Chondrocyte (in vitro differentiated cells): ENCODE results near the gene RANBP3. TPM values are rescaled to one million over a fixed set of nuclear protein-coding genes. Genes with fewer than 3 reads are reported as not detected.

Experiments used
- DNase-seq: peaks from one replicate; pipeline ENCODE4 v3.0.0; 2021; ENCODE audit warnings: mixed read lengths, low spot score
- H3K27ac Mint-ChIP-seq: one replicate; pipeline ENCODE4 v1.8.0; 2021; ENCODE audit warnings: mild to moderate bottlenecking, moderate library complexity, mixed read lengths; ENCODE audit not compliant: unreplicated experiment
- H3K27me3 Mint-ChIP-seq: 2 replicates; pipeline ENCODE4 v1.8.0; 2021; ENCODE audit warnings: low read depth, mixed read lengths
- H3K36me3 Mint-ChIP-seq: 2 replicates; pipeline ENCODE4 v1.8.0; 2021; ENCODE audit warnings: low read depth, mixed read lengths
- H3K4me1 Mint-ChIP-seq: 2 replicates; pipeline ENCODE4 v1.8.0; 2021; ENCODE audit warnings: low read depth, mild to moderate bottlenecking, mixed read lengths
- H3K4me3 Mint-ChIP-seq: one replicate; pipeline ENCODE4 v1.8.0; 2021; ENCODE audit warnings: mild to moderate bottlenecking, moderate library complexity, mixed read lengths; ENCODE audit not compliant: unreplicated experiment
- H3K9me3 Mint-ChIP-seq: 2 replicates; pipeline ENCODE4 v1.8.0; 2021; ENCODE audit warnings: low read depth, mixed read lengths
- CTCF ChIP-seq: fragments of 200-600 bp; sonication (generic); IDR thresholded peaks from 2 replicates; pipeline ENCODE4 v1.5.0; 2021; ENCODE audit warnings: antibody characterized with exemption, mild to moderate bottlenecking, moderate library complexity
- total RNA-seq: library from RNA; stranded (reverse); gene quantifications from 3 replicates; pipeline ENCODE4 v1.2.1, GENCODE V29; 2021

Gene RANBP3
- total RNA-seq, 1 donor from 2014 or later: 53.5 TPM

GRCh38 chr19:5941673-5942072, 36.3 kb downstream of the RANBP3 start:
- Mint-ChIP-seq H3K4me1 (peaks cover 2% of the 10 kb centered on the region), H3K27me3 (no peaks in the 10 kb centered on the region), H3K36me3 (peaks cover 10% of the 10 kb centered on the region), H3K4me3 (no peak overlapping the region), H3K27ac (no peak overlapping the region), H3K9me3 (no peaks in the 10 kb centered on the region)
- TF ChIP-seq CTCF: no peak
- no peak for DNase-seq

GRCh38 chr19:5940260-5941208, 37.4 kb downstream of the RANBP3 start:
- Mint-ChIP-seq H3K9me3 (no peaks in the 10 kb centered on the region), H3K4me3 (no peak overlapping the region), H3K27ac (no peak overlapping the region), H3K27me3 (no peaks in the 10 kb centered on the region), H3K36me3 (peaks cover 9% of the 10 kb centered on the region), H3K4me1 (peaks cover 9% of the 10 kb centered on the region)
- no peak for TF ChIP-seq CTCF
- DNase-seq: no peak

- TF ChIP-seq CTCF: no peak
- Mint-ChIP-seq H3K4me1 (peaks cover 25% of the 10 kb centered on the region), H3K36me3 (peaks cover 8% of the 10 kb centered on the region), H3K27ac (no peak overlapping the region), H3K9me3 (no peaks in the 10 kb centered on the region), H3K27me3 (no peaks in the 10 kb centered on the region), H3K4me3 (no peak overlapping the region)
- DNase-seq: no peak
Measured at GRCh38 chr19:5937550-5937949, 40.4 kb downstream of the RANBP3 start.

- TF ChIP-seq CTCF: no peak
- DNase-seq: no peak
- Mint-ChIP-seq H3K27ac (peak overlapping the region; percentile 85), H3K9me3 (no peaks in the 10 kb centered on the region), H3K4me1 (peaks cover 25% of the 10 kb centered on the region), H3K27me3 (no peaks in the 10 kb centered on the region), H3K4me3 (no peak overlapping the region), H3K36me3 (peaks cover 8% of the 10 kb centered on the region)
Measured at GRCh38 chr19:5936292-5936592, 41.7 kb downstream of the RANBP3 start.

GRCh38 chr19:5935473-5936291, 42.3 kb downstream of the RANBP3 start:
- H3K9me3 Mint-ChIP-seq: no peaks in the 10 kb centered on the region
- peak overlapping the region; percentile 85 for H3K27ac Mint-ChIP-seq
- DNase-seq: no peak
- TF ChIP-seq CTCF: no peak
- H3K36me3 Mint-ChIP-seq: peaks cover 6% of the 10 kb centered on the region
- peaks cover 25% of the 10 kb centered on the region for H3K4me1 Mint-ChIP-seq
- no peak overlapping the region for H3K4me3 Mint-ChIP-seq
- H3K27me3 Mint-ChIP-seq: no peaks in the 10 kb centered on the region
